Measurements from ENCODE around the gene MRM2. TPM values are rescaled to one million over a fixed set of nuclear protein-coding genes. Genes with fewer than 3 reads are reported as not detected.
A peak's percentile ranks its signal among the peaks of the same experiment; 100 is the strongest.

The MRM2 gene
- polyA plus RNA-seq, 3 donors = 9.2 to 32.5 (median 26.7) TPM

GRCh38 chr7:2220506-2220905, 21.5 kb downstream of the MRM2 start:
- Histone ChIP-seq H3K4me1 (ENCODE audit: control insufficient read depth in 1 of 2, insufficient read depth in 2 of 2, low read length in 2 of 2) (no peaks in the 10 kb centered on the region), H4K20me1 (ENCODE audit: insufficient read depth, low read length) (peaks cover 9% of the 10 kb centered on the region), H3K9ac (ENCODE audit: insufficient read depth, low read length, poor library complexity, severe bottlenecking) (no peak overlapping the region), H3K27me3 (ENCODE audit: control insufficient read depth in 2 of 2, insufficient read depth in 2 of 2, low read length in 2 of 2) (no peaks in the 10 kb centered on the region), H3K27ac (ENCODE audit: low read depth in 1 of 2, low read length in 2 of 2) (no peak overlapping the region), H3K4me2 (replicated peaks; ENCODE audit: extremely low read depth, low read length, poor library complexity, severe bottlenecking) (no peak overlapping the region), H2AFZ (ENCODE audit: insufficient read depth, low read depth, low read length, poor library complexity, severe bottlenecking) (no peak overlapping the region), H3K4me3 (replicated peaks in 1 of 3; ENCODE audit: low read depth in 2 of 3, low read length in 3 of 3) (no peak overlapping the region), H3K36me3 (replicated peaks in 1 of 2; ENCODE audit: control insufficient read depth in 1 of 2, insufficient read depth in 2 of 2, low read length in 2 of 2) (peaks cover 86 to 100% of the 10 kb centered on the region in 2 donors), H3K9me3 (replicated peaks in 1 of 2; ENCODE audit: control insufficient read depth in 1 of 2, insufficient read depth in 1 of 2, low read length in 2 of 2) (no peaks in the 10 kb centered on the region), H3K79me2 (ENCODE audit: insufficient read depth, low read length) (no peaks in the 10 kb centered on the region)
- TF ChIP-seq CTCF (IDR thresholded peaks at IDR 0.05) = no peak
- Mint-ChIP-seq H3K4me1 (no peaks in the 10 kb centered on the region), H3K9me3 (peaks cover 0 to 2% (median 0%) of the 10 kb centered on the region in 7 donors), H3K36me3 (peaks cover 88 to 98% of the 10 kb centered on the region in 2 donors), H3K4me3 (no peak overlapping the region), H3K27me3 (ENCODE audit: low read depth in 3 of 3) (peaks cover 0 to 3% (median 0%) of the 10 kb centered on the region in 3 donors), H3K27ac (no peak overlapping the region)
- intact Hi-C loops (cut with micrococcal nuclease) = no loop called here
- WGBS (ENCODE audit: insufficient coverage) = over 99% methylated on average over 13 of the region's 16 CpGs
- DNase-seq = no peak

GRCh38 chr7:2220030-2220429, 22.0 kb downstream of the MRM2 start:
- 97% methylated on average over 14 of the region's 19 CpGs for whole genome bisulfite sequencing (ENCODE audit: insufficient coverage)
- H4K20me1 ChIP-seq (ENCODE audit: insufficient read depth, low read length) = peaks cover 9% of the 10 kb centered on the region

More at GRCh38 chr7:2220030-2220429, 22.0 kb downstream of the MRM2 start:
- Histone ChIP-seq H3K27me3 (ENCODE audit: control insufficient read depth in 2 of 2, insufficient read depth in 2 of 2, low read length in 2 of 2) (no peaks in the 10 kb centered on the region), H2AFZ (ENCODE audit: insufficient read depth, low read depth, low read length, poor library complexity, severe bottlenecking) (no peak overlapping the region), H3K36me3 (replicated peaks in 1 of 2; ENCODE audit: control insufficient read depth in 1 of 2, insufficient read depth in 2 of 2, low read length in 2 of 2) (peaks cover 86 to 100% of the 10 kb centered on the region in 2 donors), H3K9ac (ENCODE audit: insufficient read depth, low read length, poor library complexity, severe bottlenecking) (no peak overlapping the region), H3K79me2 (ENCODE audit: insufficient read depth, low read length) (no peaks in the 10 kb centered on the region), H3K4me2 (replicated peaks; ENCODE audit: extremely low read depth, low read length, poor library complexity, severe bottlenecking) (no peak overlapping the region), H3K4me1 (ENCODE audit: control insufficient read depth in 1 of 2, insufficient read depth in 2 of 2, low read length in 2 of 2) (no peaks in the 10 kb centered on the region), H3K9me3 (replicated peaks in 1 of 2; ENCODE audit: control insufficient read depth in 1 of 2, insufficient read depth in 1 of 2, low read length in 2 of 2) (no peaks in the 10 kb centered on the region), H3K4me3 (replicated peaks in 1 of 3; ENCODE audit: low read depth in 2 of 3, low read length in 3 of 3) (no peak overlapping the region), H3K27ac (ENCODE audit: low read depth in 1 of 2, low read length in 2 of 2) (no peak overlapping the region)
- Mint-ChIP-seq H3K4me3 (no peak overlapping the region), H3K27me3 (ENCODE audit: low read depth in 3 of 3) (peaks cover 0 to 3% (median 0%) of the 10 kb centered on the region in 3 donors), H3K4me1 (no peaks in the 10 kb centered on the region), H3K9me3 (peaks cover 0 to 2% (median 0%) of the 10 kb centered on the region in 7 donors), H3K27ac (peak overlapping the region in 1 of 7 donors; percentile 69), H3K36me3 (peaks cover 89 to 98% of the 10 kb centered on the region in 2 donors)
- TF ChIP-seq CTCF (IDR thresholded peaks at IDR 0.05) = no peak
- intact Hi-C loops (cut with micrococcal nuclease) = no loop called here
- DNase-seq = no peak
